Mesenchymal stem cell (in vitro differentiated cells and primary cell): ENCODE measurements around the gene TNNI2.

ENCODE experiments used
- DNase-seq: peaks from one replicate; pipeline ENCODE4 v3.0.0-alpha.2; 2013
- H2AFZ ChIP-seq: one replicate; pipeline ENCODE4 v1.6.1; 2013; ENCODE audit warnings: low read depth, mild to moderate bottlenecking, control low read depth, inconsistent platforms, low read length, moderate library complexity
- H2AK5ac ChIP-seq: 2 replicates; pipeline ENCODE4 v1.6.1; 2013; ENCODE audit warnings: low read length, moderate library complexity, mild to moderate bottlenecking, inconsistent platforms; ENCODE audit not compliant: severe bottlenecking
- H2BK120ac ChIP-seq: one replicate; pipeline ENCODE4 v1.6.1; 2013; ENCODE audit warnings: low read depth, mild to moderate bottlenecking, inconsistent platforms, low read length, moderate library complexity
- H2BK12ac ChIP-seq, 2 experiments: one replicate each; pipeline ENCODE4 v1.6.1; 2013; ENCODE audit warnings: inconsistent platforms in 2 of 2, low read length in 2 of 2, mild to moderate bottlenecking in 2 of 2, moderate library complexity in 2 of 2, control low read depth in 1 of 2
- H2BK15ac ChIP-seq: one replicate; pipeline ENCODE4 v1.6.1; 2013; ENCODE audit warnings: mild to moderate bottlenecking, low read depth, inconsistent platforms; ENCODE audit not compliant: poor library complexity, severe bottlenecking
- H2BK5ac ChIP-seq: 2 replicates; pipeline ENCODE4 v1.6.1; 2013; ENCODE audit warnings: low read depth, mild to moderate bottlenecking, low read length, control low read depth, inconsistent platforms; ENCODE audit not compliant: poor library complexity, severe bottlenecking
- H3K14ac ChIP-seq, 2 experiments: one replicate each; pipeline ENCODE4 v1.6.1; 2013; ENCODE audit warnings: inconsistent platforms in 2 of 2, low read length in 2 of 2, control low read depth in 1 of 2, mild to moderate bottlenecking in 1 of 2, moderate library complexity in 1 of 2
- H3K18ac ChIP-seq, 2 experiments: one replicate each; pipeline ENCODE4 v1.6.1; 2013; ENCODE audit warnings: inconsistent platforms in 2 of 2, low read length in 2 of 2, control low read depth in 1 of 2, low read depth in 1 of 2, mild to moderate bottlenecking in 1 of 2
- H3K23ac ChIP-seq, 2 experiments: one replicate each; pipeline ENCODE4 v1.6.1; 2013; ENCODE audit warnings: inconsistent platforms in 2 of 2, low read length in 2 of 2, mild to moderate bottlenecking in 2 of 2, moderate library complexity in 2 of 2, control low read depth in 1 of 2
- H3K27ac ChIP-seq: 2 replicates; pipeline ENCODE4 v1.5.1; 2013; ENCODE audit warnings: mild to moderate bottlenecking, moderate library complexity, low read length, control low read depth, inconsistent platforms; ENCODE audit not compliant: poor library complexity, severe bottlenecking
- H3K27me3 ChIP-seq, 2 experiments: 2 replicates each; pipeline versions ENCODE4 v1.6.1 to v1.7.0; 2013; ENCODE audit warnings: low read length in 2 of 2, mild to moderate bottlenecking in 2 of 2, moderate library complexity in 2 of 2, control low read depth in 1 of 2, inconsistent platforms in 1 of 2; ENCODE audit not compliant: control insufficient read depth in 1 of 2, insufficient read depth in 1 of 2
- H3K36me3 ChIP-seq, 2 experiments: 2 replicates each; pipeline versions ENCODE4 v1.6.1 to v1.7.0; 2013; ENCODE audit warnings: low read length in 2 of 2, control low read depth in 1 of 2, inconsistent platforms in 1 of 2, low read depth in 1 of 2, mild to moderate bottlenecking in 1 of 2; ENCODE audit not compliant: insufficient read depth in 2 of 2, control insufficient read depth in 1 of 2
- H3K4ac ChIP-seq, 2 experiments: one replicate each; pipeline ENCODE4 v1.6.1; 2013; ENCODE audit warnings: inconsistent platforms in 2 of 2, low read length in 2 of 2, mild to moderate bottlenecking in 2 of 2, moderate library complexity in 2 of 2, control low read depth in 1 of 2, low read depth in 1 of 2
- H3K4me1 ChIP-seq: 2 replicates; pipeline ENCODE4 v1.6.1; 2013; ENCODE audit warnings: low read depth, low read length, control low read depth; ENCODE audit not compliant: control insufficient read depth, insufficient read depth
- H3K4me2 ChIP-seq: 2 replicates; pipeline ENCODE4 v1.6.1; 2013; ENCODE audit warnings: low read length, mild to moderate bottlenecking, inconsistent platforms; ENCODE audit not compliant: poor library complexity, severe bottlenecking
- H3K4me3 ChIP-seq, 2 experiments: 2 replicates each; pipeline versions ENCODE4 v1.5.1 to v1.7.0; 2013; ENCODE audit warnings: low read length in 2 of 2, mild to moderate bottlenecking in 2 of 2, control low read depth in 1 of 2, low read depth in 1 of 2; ENCODE audit not compliant: insufficient read depth in 1 of 2
- H3K79me1 ChIP-seq: replicated peaks from 2 replicates; pipeline ENCODE4 v1.6.1; 2013; ENCODE audit warnings: mild to moderate bottlenecking, control low read depth, low read length, inconsistent platforms; ENCODE audit not compliant: poor library complexity, severe bottlenecking
- H3K9ac ChIP-seq: 2 replicates; pipeline ENCODE4 v1.7.0; 2013; ENCODE audit warnings: mild to moderate bottlenecking, low read length, moderate library complexity
- H3K9me3 ChIP-seq: 2 replicates; pipeline ENCODE4 v1.7.0; 2013; ENCODE audit warnings: mild to moderate bottlenecking, low read length; ENCODE audit not compliant: control insufficient read depth
- H4K8ac ChIP-seq: one replicate; pipeline ENCODE4 v1.6.1; 2013; ENCODE audit warnings: inconsistent platforms, mild to moderate bottlenecking, low read length, moderate library complexity
- H4K91ac ChIP-seq: one replicate; pipeline ENCODE4 v1.6.1; 2013; ENCODE audit warnings: mild to moderate bottlenecking, low read length, inconsistent platforms
- WGBS: methylation state at CpG from one replicate; pipeline ENCODE4 v1.1.7; 2013; ENCODE audit warnings: mixed read lengths; 5-methylcytosine and 5-hydroxymethylcytosine counted together

TNNI2 gene

DNA sequence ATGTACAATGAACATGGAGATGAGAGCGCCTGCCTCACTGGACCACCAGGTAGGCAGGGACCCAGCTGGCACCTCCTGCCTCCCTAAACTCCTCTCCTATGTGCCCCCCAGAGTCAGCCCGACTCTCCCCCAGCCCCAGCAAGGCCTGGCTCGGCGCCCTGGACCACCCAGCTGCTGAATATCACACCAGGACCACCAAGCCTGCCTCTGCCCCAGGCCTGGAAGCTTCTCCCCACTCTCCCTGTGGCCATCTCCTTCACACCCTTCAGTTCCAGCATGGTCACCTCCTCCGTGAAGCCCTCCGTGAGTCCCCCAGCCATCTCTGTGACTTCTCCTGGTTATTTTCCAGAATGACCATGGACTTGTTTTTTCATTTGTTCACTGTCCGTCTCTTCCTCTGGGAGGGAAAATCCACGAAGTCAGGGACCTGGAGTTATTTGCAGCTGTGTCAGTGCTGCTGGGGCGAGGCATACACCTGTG is 7.7 kb downstream of the TNNI2 start:
- H3K27ac ChIP-seq: no peak overlapping the region
- H3K27me3 ChIP-seq: peaks cover 8 to 17% of the 10 kb centered on the region in 2 experiments
- H3K4ac ChIP-seq: no peak overlapping the region
- no peak overlapping the region for H3K4me2 ChIP-seq
- H3K23ac ChIP-seq: no peak overlapping the region
- H2AFZ ChIP-seq: no peak overlapping the region
- H2BK12ac ChIP-seq: peak overlapping the region; percentile 12 to 43
- no peak overlapping the region for H3K14ac ChIP-seq
- no peak overlapping the region for H3K18ac ChIP-seq
- H2AK5ac ChIP-seq: no peak overlapping the region
- no peak overlapping the region for H2BK5ac ChIP-seq
- no peak overlapping the region for H4K8ac ChIP-seq
- no peak overlapping the region for H2BK120ac ChIP-seq
- H3K36me3 ChIP-seq: no peaks in the 10 kb centered on the region
- peak overlapping the region; percentile 22 for H4K91ac ChIP-seq
- no peaks in the 10 kb centered on the region for H3K79me1 ChIP-seq
- no peaks in the 10 kb centered on the region for H3K9me3 ChIP-seq
- no peak overlapping the region for H2BK15ac ChIP-seq
- no peak overlapping the region for H3K9ac ChIP-seq
- peaks cover 14% of the 10 kb centered on the region for H3K4me1 ChIP-seq
- DNase-seq: no peak
- no peak overlapping the region for H3K4me3 ChIP-seq
- 93% methylated on average over 9 of the region's 9 CpGs for WGBS

DNA sequence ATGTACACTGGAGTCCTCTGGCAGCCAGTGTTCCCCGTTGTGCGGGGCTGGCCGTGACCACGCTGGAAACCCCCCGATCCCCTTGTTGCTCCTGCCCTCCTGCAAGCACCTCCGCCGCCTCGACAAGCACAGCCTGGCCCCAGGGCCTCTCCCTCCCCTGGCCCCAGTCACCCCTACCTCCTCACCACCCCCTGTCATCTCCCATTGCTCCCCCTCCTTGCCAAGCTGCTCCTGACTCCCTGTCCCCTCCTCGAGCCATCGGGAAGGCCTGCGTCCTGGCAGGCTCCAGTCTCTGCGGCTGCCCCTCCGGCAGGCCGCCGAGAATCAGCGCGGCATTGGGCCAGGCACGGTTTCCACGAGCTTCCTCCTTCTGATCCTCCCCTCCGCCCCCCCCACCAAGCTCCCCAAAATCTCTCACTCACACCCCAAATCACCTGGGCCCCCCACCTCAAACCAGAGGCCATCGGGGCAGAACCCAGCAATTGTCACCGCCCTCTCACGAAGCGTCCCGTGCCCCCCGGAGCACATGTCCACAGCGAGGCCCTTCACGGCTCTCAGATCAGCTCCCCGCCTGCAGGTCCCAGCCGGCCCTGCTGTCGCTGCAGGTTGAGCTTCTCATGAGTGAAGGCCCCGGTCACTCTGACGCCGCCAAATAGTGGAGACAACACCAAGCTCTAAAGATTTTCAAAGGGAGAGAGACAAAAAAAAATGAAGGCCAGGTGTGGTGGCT is 8.4 kb downstream of the TNNI2 start:
- no peak overlapping the region for H2BK5ac ChIP-seq
- no peaks in the 10 kb centered on the region for H3K9me3 ChIP-seq
- peak overlapping the region; percentile 43 for H4K91ac ChIP-seq
- H3K23ac ChIP-seq: no peak overlapping the region
- no peak overlapping the region for H3K27ac ChIP-seq
- H2AFZ ChIP-seq: no peak overlapping the region
- no peak overlapping the region for H2AK5ac ChIP-seq
- H3K27me3 ChIP-seq: peaks cover 8 to 17% of the 10 kb centered on the region in 2 experiments
- peaks cover 14% of the 10 kb centered on the region for H3K4me1 ChIP-seq
- 96% methylated on average over 34 of the region's 34 CpGs for WGBS
- H3K9ac ChIP-seq: no peak overlapping the region
- H3K14ac ChIP-seq: peak overlapping the region in 1 of 2 experiments; percentile 62
- H4K8ac ChIP-seq: no peak overlapping the region
- DNase-seq: no peak
- no peak overlapping the region for H3K4me2 ChIP-seq
- H2BK12ac ChIP-seq: peak overlapping the region; percentile 24 to 32
- no peaks in the 10 kb centered on the region for H3K36me3 ChIP-seq
- H3K4me3 ChIP-seq: no peak overlapping the region
- H3K18ac ChIP-seq: no peak overlapping the region
- no peak overlapping the region for H2BK15ac ChIP-seq
- H3K4ac ChIP-seq: no peak overlapping the region
- H2BK120ac ChIP-seq: no peak overlapping the region
- H3K79me1 ChIP-seq: no peaks in the 10 kb centered on the region

DNA sequence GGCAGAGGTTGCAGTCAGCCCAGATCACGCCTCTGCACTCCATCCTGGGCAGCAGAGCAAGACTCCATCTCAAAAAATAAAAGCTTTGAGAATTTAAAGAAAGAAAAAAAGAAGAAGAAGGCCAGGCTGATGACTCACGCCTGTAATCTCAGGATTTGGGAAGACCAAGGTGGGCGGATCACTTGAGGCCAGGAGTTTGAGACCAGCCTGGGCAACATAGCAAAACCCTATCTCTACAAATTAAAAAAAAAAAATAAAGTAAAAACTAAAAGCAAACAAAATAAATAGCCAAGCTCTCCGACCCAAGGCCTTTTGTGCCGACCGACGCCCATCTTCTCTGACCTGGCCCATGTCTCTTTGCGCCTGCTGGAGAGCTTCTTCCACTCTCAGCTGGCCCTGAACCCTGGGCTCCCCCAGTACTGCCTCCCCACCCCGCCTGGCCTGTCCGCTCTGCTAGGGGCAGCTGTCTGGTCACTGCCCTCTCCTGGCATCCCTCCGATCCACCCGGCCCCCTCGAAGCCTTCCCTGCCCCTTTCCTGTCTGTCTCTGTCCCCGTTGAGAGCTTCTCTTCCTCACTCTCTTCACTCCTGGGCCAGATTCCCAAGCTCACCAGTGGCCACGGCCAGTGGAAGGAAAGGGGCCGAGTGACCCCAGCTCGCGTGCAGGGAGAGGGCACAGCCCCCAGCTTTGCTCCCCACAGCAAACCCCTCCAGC is 9.3 kb downstream of the TNNI2 start:
- Histone ChIP-seq H3K4ac (peak overlapping the region in 1 of 2 experiments; percentile 67), H2AK5ac (no peak overlapping the region), H2AFZ (no peak overlapping the region), H3K27me3 (peaks cover 8 to 17% of the 10 kb centered on the region in 2 experiments), H3K9me3 (no peaks in the 10 kb centered on the region), H2BK5ac (no peak overlapping the region), H3K27ac (no peak overlapping the region), H4K8ac (no peak overlapping the region), H3K18ac (no peak overlapping the region), H2BK12ac (peak overlapping the region in 1 of 2 experiments; percentile 24), H3K23ac (no peak overlapping the region), H3K4me1 (peaks cover 14% of the 10 kb centered on the region), H4K91ac (peak overlapping the region; percentile 55), H3K14ac (no peak overlapping the region), H3K9ac (no peak overlapping the region), H3K4me2 (no peak overlapping the region), H2BK15ac (peak overlapping the region; percentile 15), H2BK120ac (no peak overlapping the region), H3K36me3 (no peaks in the 10 kb centered on the region), H3K4me3 (no peak overlapping the region), H3K79me1 (no peaks in the 10 kb centered on the region)
- WGBS: 88% methylated on average over 17 of the region's 18 CpGs
- DNase-seq: no peak
